Dendritic cell treated with granulocyte-macrophage colony-stimulating factor and Interleukin-4, amounts not matched to agents 40 ng/mL and 50 ng/mL, for 4 days (primary cell): ENCODE measurements around the gene HORMAD2.
"Not testable (repeated sequence)": the region's sequence is repeated elsewhere in the genome, so short reads cannot be mapped to it uniquely, and the experiment has no call there.

Experiments used
- H3K27ac Mint-ChIP-seq: one replicate; pipeline ENCODE4 v1.8.0; 2022; ENCODE audit warnings: mild to moderate bottlenecking, mixed read lengths
- H3K27me3 Mint-ChIP-seq: one replicate; pipeline ENCODE4 v1.8.0; 2022; ENCODE audit warnings: mild to moderate bottlenecking, mixed read lengths
- H3K36me3 Mint-ChIP-seq: one replicate; pipeline ENCODE4 v1.8.0; 2022; ENCODE audit warnings: low read depth, mixed read lengths
- H3K4me1 Mint-ChIP-seq: one replicate; pipeline ENCODE4 v1.8.0; 2022; ENCODE audit warnings: low read depth, mixed read lengths
- H3K4me3 Mint-ChIP-seq: one replicate; pipeline ENCODE4 v1.8.0; 2022; ENCODE audit warnings: mild to moderate bottlenecking, moderate library complexity, mixed read lengths
- H3K9me3 Mint-ChIP-seq: one replicate; pipeline ENCODE4 v1.8.0; 2022; ENCODE audit warnings: mixed read lengths
- intact Hi-C: fragments of 100-400 bp; cut with micrococcal nuclease; formaldehyde crosslinking; loops from one replicate; pipeline ENCODE4 v1.15.0; 2022

Gene HORMAD2

GRCh38 chr22:30073743-30074142, 6.5 kb upstream of the HORMAD2 start:
- intact Hi-C loops, result no loop called here

GRCh38 chr22:30074147-30074546, 6.1 kb upstream of the HORMAD2 start:
- Mint-ChIP-seq H3K27ac (no peak overlapping the region), H3K9me3 (no peaks in the 10 kb centered on the region), H3K36me3 (no peaks in the 10 kb centered on the region), H3K4me1 (no peaks in the 10 kb centered on the region), H3K4me3 (no peak overlapping the region), H3K27me3 (peaks cover 30% of the 10 kb centered on the region)
- intact Hi-C loops, result no loop called here

More at GRCh38 chr22:30073743-30074142, 6.5 kb upstream of the HORMAD2 start:
- Mint-ChIP-seq H3K4me1 (no peaks in the 10 kb centered on the region), H3K27me3 (peaks cover 26% of the 10 kb centered on the region), H3K27ac (no peak overlapping the region), H3K36me3 (no peaks in the 10 kb centered on the region), H3K9me3 (no peaks in the 10 kb centered on the region), H3K4me3 (no peak overlapping the region)

- intact Hi-C loops, result no loop called here
- Mint-ChIP-seq H3K9me3 (no peaks in the 10 kb centered on the region), H3K27me3 (peaks cover 37% of the 10 kb centered on the region), H3K4me3 (no peak overlapping the region), H3K36me3 (no peaks in the 10 kb centered on the region), H3K27ac (no peak overlapping the region), H3K4me1 (no peaks in the 10 kb centered on the region)
Observed at GRCh38 chr22:30074994-30075393, 5.3 kb upstream of the HORMAD2 start.

- H3K9me3 Mint-ChIP-seq, result no peaks in the 10 kb centered on the region
- intact Hi-C loops, result no loop called here
- H3K27ac Mint-ChIP-seq, result no peak overlapping the region
- H3K27me3 Mint-ChIP-seq, result peaks cover 46% of the 10 kb centered on the region
- no peaks in the 10 kb centered on the region for H3K36me3 Mint-ChIP-seq
- peaks cover 7% of the 10 kb centered on the region for H3K4me1 Mint-ChIP-seq
- no peak overlapping the region for H3K4me3 Mint-ChIP-seq
Observed at GRCh38 chr22:30077279-30077880, 2.9 kb upstream of the HORMAD2 start.

- H3K27me3 Mint-ChIP-seq, result peaks cover 43% of the 10 kb centered on the region
- H3K36me3 Mint-ChIP-seq, result no peaks in the 10 kb centered on the region
- no peak overlapping the region for H3K4me3 Mint-ChIP-seq
- H3K4me1 Mint-ChIP-seq, result peaks cover 7% of the 10 kb centered on the region
- H3K9me3 Mint-ChIP-seq, result no peaks in the 10 kb centered on the region
- intact Hi-C loops, result no loop called here
- H3K27ac Mint-ChIP-seq, result no peak overlapping the region
Observed at GRCh38 chr22:30078320-30079311, 1.6 kb upstream of the HORMAD2 start.

- no peak overlapping the region for H3K4me3 Mint-ChIP-seq
- H3K36me3 Mint-ChIP-seq, result no peaks in the 10 kb centered on the region
- peaks cover 36% of the 10 kb centered on the region for H3K27me3 Mint-ChIP-seq
- no peak overlapping the region for H3K27ac Mint-ChIP-seq
- intact Hi-C loops, result no loop called here
- no peaks in the 10 kb centered on the region for H3K9me3 Mint-ChIP-seq
- peaks cover 9% of the 10 kb centered on the region for H3K4me1 Mint-ChIP-seq
Observed at GRCh38 chr22:30080805-30081204, 541 bp downstream of the HORMAD2 start.

GRCh38 chr22:30086496-30086895, 6.2 kb downstream of the HORMAD2 start:
- no peaks in the 10 kb centered on the region for H3K27me3 Mint-ChIP-seq
- H3K9me3 Mint-ChIP-seq, result no peaks in the 10 kb centered on the region
- intact Hi-C loops, result no loop called here
- peaks cover 9% of the 10 kb centered on the region for H3K4me1 Mint-ChIP-seq
- no peak overlapping the region for H3K4me3 Mint-ChIP-seq
- no peaks in the 10 kb centered on the region for H3K36me3 Mint-ChIP-seq
- H3K27ac Mint-ChIP-seq, result peak overlapping the region; percentile 5

- H3K4me1 Mint-ChIP-seq, H3K4me3 Mint-ChIP-seq, H3K27ac Mint-ChIP-seq, H3K36me3 Mint-ChIP-seq, intact Hi-C loops, H3K27me3 Mint-ChIP-seq, H3K9me3 Mint-ChIP-seq: not testable (repeated sequence)
Observed at GRCh38 chr22:30087037-30087436, 6.8 kb downstream of the HORMAD2 start.

GRCh38 chr22:30087611-30088010, 7.3 kb downstream of the HORMAD2 start:
- Mint-ChIP-seq H3K4me3 (no peak overlapping the region), H3K27me3 (no peaks in the 10 kb centered on the region), H3K4me1 (peaks cover 9% of the 10 kb centered on the region), H3K36me3 (no peaks in the 10 kb centered on the region), H3K27ac (no peak overlapping the region), H3K9me3 (no peaks in the 10 kb centered on the region)
- intact Hi-C loops, result loop anchor here (2.0 kb wide), 2 partner anchors 397 to 497 kb away; no protein-coding TSS in a partner anchor

GRCh38 chr22:30088468-30088867, 8.2 kb downstream of the HORMAD2 start:
- no peaks in the 10 kb centered on the region for H3K36me3 Mint-ChIP-seq
- no peaks in the 10 kb centered on the region for H3K27me3 Mint-ChIP-seq
- H3K4me1 Mint-ChIP-seq, result peaks cover 9% of the 10 kb centered on the region
- no peaks in the 10 kb centered on the region for H3K9me3 Mint-ChIP-seq
- no peak overlapping the region for H3K4me3 Mint-ChIP-seq
- intact Hi-C loops, result loop anchor here (2.0 kb wide), 2 partner anchors 398 to 498 kb away; no protein-coding TSS in a partner anchor
- H3K27ac Mint-ChIP-seq, result no peak overlapping the region

- intact Hi-C loops, result loop anchor here (1.0 to 2.0 kb wide), 3 partner anchors 399 to 499 kb away; no protein-coding TSS in a partner anchor
- H3K27me3 Mint-ChIP-seq, result no peaks in the 10 kb centered on the region
- no peaks in the 10 kb centered on the region for H3K36me3 Mint-ChIP-seq
- H3K4me3 Mint-ChIP-seq, result no peak overlapping the region
- H3K4me1 Mint-ChIP-seq, result peaks cover 9% of the 10 kb centered on the region
- H3K9me3 Mint-ChIP-seq, result no peaks in the 10 kb centered on the region
- H3K27ac Mint-ChIP-seq, result no peak overlapping the region
Observed at GRCh38 chr22:30089655-30089974, 9.4 kb downstream of the HORMAD2 start.

GRCh38 chr22:30092686-30093085, 12.4 kb downstream of the HORMAD2 start:
- no peak overlapping the region for H3K4me3 Mint-ChIP-seq
- H3K27me3 Mint-ChIP-seq, result no peaks in the 10 kb centered on the region
- H3K36me3 Mint-ChIP-seq, result no peaks in the 10 kb centered on the region
- no peak overlapping the region for H3K27ac Mint-ChIP-seq
- H3K9me3 Mint-ChIP-seq, result no peaks in the 10 kb centered on the region
- no peaks in the 10 kb centered on the region for H3K4me1 Mint-ChIP-seq
- intact Hi-C loops, result loop anchor here (10.0 kb wide), 2 partner anchors 52 to 92 kb away; no protein-coding TSS in a partner anchor

GRCh38 chr22:30094804-30095203, 14.5 kb downstream of the HORMAD2 start:
- Mint-ChIP-seq H3K27me3 (no peaks in the 10 kb centered on the region), H3K4me3 (no peak overlapping the region), H3K9me3 (no peaks in the 10 kb centered on the region), H3K4me1 (no peaks in the 10 kb centered on the region), H3K36me3 (no peaks in the 10 kb centered on the region), H3K27ac (no peak overlapping the region)
- intact Hi-C loops, result loop anchor here (10.0 kb wide), 2 partner anchors 50 to 90 kb away; no protein-coding TSS in a partner anchor

- no peak overlapping the region for H3K4me3 Mint-ChIP-seq
- no peaks in the 10 kb centered on the region for H3K4me1 Mint-ChIP-seq
- no peak overlapping the region for H3K27ac Mint-ChIP-seq
- H3K9me3 Mint-ChIP-seq, result no peaks in the 10 kb centered on the region
- intact Hi-C loops, result loop anchor here (10.0 kb wide), 2 partner anchors 47 to 87 kb away; no protein-coding TSS in a partner anchor
- no peaks in the 10 kb centered on the region for H3K27me3 Mint-ChIP-seq
- H3K36me3 Mint-ChIP-seq, result no peaks in the 10 kb centered on the region
Observed at GRCh38 chr22:30097861-30098260, 17.6 kb downstream of the HORMAD2 start.
